IMR-90 (cell line): ENCODE results near the gene KLHDC7B. TPM values are rescaled to one million over a fixed set of nuclear protein-coding genes. Genes with fewer than 3 reads are reported as not detected.
"Not testable (repeated sequence)": the region's sequence is repeated elsewhere in the genome, so short reads cannot be mapped to it uniquely, and the experiment has no call there.

Experiments used
- ATAC-seq: fragments of 200-7000 bp; cut with Tn5 transposase; 2 replicates; pipeline ENCODE4 v1.9.1; 2020; ENCODE audit warnings: low read depth, mild to moderate bottlenecking, moderate library complexity
- BruUV-seq: library from RNA; stranded (reverse); fragments of 400-500 nt; replicated peaks from 2 replicates; lab custom pipeline; 2021; lab: Mats Ljungman, UMichigan
- CTCF ChIA-PET: fragments of 300-600 bp; formaldehyde crosslinking; extraction: SDS; loops from one replicate; lab custom pipeline; 2021; ENCODE audit warnings: antibody characterized with exemption; lab: Yijun Ruan, JAX
- POLR2A ChIA-PET: fragments of 300-600 bp; sonication (Branson Sonifier 250); formaldehyde crosslinking; loops from one replicate; lab custom pipeline; 2022; ENCODE audit warnings: antibody characterized with exemption; ENCODE audit not compliant: unreplicated experiment; lab: Charles Lee
- DNase-seq: peaks from one replicate; pipeline ENCODE4 v3.0.0; 2013
- H2AFZ ChIP-seq: replicated peaks from 2 replicates; pipeline ENCODE3; 2013; ENCODE audit warnings: low read length, mild to moderate bottlenecking; ENCODE audit not compliant: poor library complexity
- H2AK5ac ChIP-seq: 2 replicates; pipeline ENCODE4 v1.6.1; 2013; ENCODE audit warnings: low read depth, low read length, inconsistent platforms
- H2AK9ac ChIP-seq: replicated peaks from 2 replicates; pipeline ENCODE3; 2013; ENCODE audit warnings: mild to moderate bottlenecking, low read depth, low read length, moderate library complexity; ENCODE audit not compliant: poor library complexity
- H2BK120ac ChIP-seq: 2 replicates; pipeline ENCODE4 v1.6.1; 2013; ENCODE audit warnings: low read depth, low read length, inconsistent platforms
- H2BK15ac ChIP-seq: 3 replicates; pipeline ENCODE4 v1.6.1; 2013; ENCODE audit warnings: low read depth, low read length, inconsistent platforms
- H2BK20ac ChIP-seq: 2 replicates; pipeline ENCODE4 v1.6.1; 2013; ENCODE audit warnings: low read depth, mild to moderate bottlenecking, inconsistent platforms, low read length, moderate library complexity
- H2BK5ac ChIP-seq: 2 replicates; pipeline ENCODE4 v1.6.1; 2013; ENCODE audit warnings: mild to moderate bottlenecking, low read depth, low read length, inconsistent platforms; ENCODE audit not compliant: poor library complexity, severe bottlenecking
- H3K14ac ChIP-seq: replicated peaks from 2 replicates; pipeline ENCODE4 v1.6.1; 2013; ENCODE audit warnings: low read depth, low read length, inconsistent platforms
- H3K18ac ChIP-seq: 2 replicates; pipeline ENCODE4 v1.6.1; 2013; ENCODE audit warnings: low read depth, low read length, control low read depth
- H3K23ac ChIP-seq: 2 replicates; pipeline ENCODE4 v1.6.1; 2013; ENCODE audit warnings: low read depth, low read length, inconsistent platforms
- H3K27ac ChIP-seq: 2 replicates; pipeline ENCODE4 v1.5.1; 2013; ENCODE audit warnings: mild to moderate bottlenecking, control low read depth, low read length; ENCODE audit not compliant: insufficient read depth
- H3K27me3 ChIP-seq: 2 replicates; pipeline ENCODE4 v1.6.1; 2013; ENCODE audit warnings: low read length; ENCODE audit not compliant: control insufficient read depth, insufficient read depth
- H3K36me3 ChIP-seq: 2 replicates; pipeline ENCODE4 v1.6.1; 2013; ENCODE audit warnings: low read length, mixed read lengths; ENCODE audit not compliant: control insufficient read depth, insufficient read depth
- H3K4ac ChIP-seq: 2 replicates; pipeline ENCODE4 v1.6.1; 2013; ENCODE audit warnings: low read depth, low read length, inconsistent platforms
- H3K4me1 ChIP-seq: 2 replicates; pipeline ENCODE4 v1.6.1; 2013; ENCODE audit warnings: low read length, mixed read lengths; ENCODE audit not compliant: control insufficient read depth, insufficient read depth
- H3K4me2 ChIP-seq: 2 replicates; pipeline ENCODE4 v1.6.1; 2013; ENCODE audit warnings: low read depth, mild to moderate bottlenecking, control low read depth, low read length, moderate library complexity
- H3K4me3 ChIP-seq: 2 replicates; pipeline ENCODE4 v1.5.1; 2013; ENCODE audit warnings: low read depth, mild to moderate bottlenecking, control low read depth, low read length, moderate library complexity; ENCODE audit not compliant: insufficient read depth
- H3K56ac ChIP-seq: 2 replicates; pipeline ENCODE4 v1.6.1; 2013; ENCODE audit warnings: low read length, inconsistent platforms; ENCODE audit not compliant: insufficient read depth; ENCODE audit errors: extremely low read depth
- H3K79me1 ChIP-seq, 2 experiments: 2 replicates each; pipeline ENCODE4 v1.6.1; 2013; ENCODE audit warnings: low read length in 2 of 2, inconsistent platforms in 1 of 2, low read depth in 1 of 2
- H3K9ac ChIP-seq: 2 replicates; pipeline ENCODE4 v1.6.1; 2013; ENCODE audit warnings: low read depth, low read length, control low read depth
- H3K9me1 ChIP-seq: 2 replicates; pipeline ENCODE4 v1.6.1; 2013; ENCODE audit warnings: low read length, inconsistent platforms; ENCODE audit not compliant: insufficient read depth
- H3K9me3 ChIP-seq: 2 replicates; pipeline ENCODE4 v1.6.1; 2013; ENCODE audit warnings: low read length; ENCODE audit not compliant: control insufficient read depth, insufficient read depth
- H4K20me1 ChIP-seq: 2 replicates; pipeline ENCODE4 v1.6.1; 2013; ENCODE audit warnings: low read length, inconsistent platforms; ENCODE audit not compliant: insufficient read depth
- H4K5ac ChIP-seq: 2 replicates; pipeline ENCODE4 v1.6.1; 2013; ENCODE audit warnings: mild to moderate bottlenecking, low read depth, low read length, control low read depth
- H4K8ac ChIP-seq, 2 experiments: 2 replicates each; pipeline ENCODE4 v1.6.1; 2013; ENCODE audit warnings: low read depth in 2 of 2, low read length in 2 of 2, control low read depth in 1 of 2, inconsistent platforms in 1 of 2
- H4K91ac ChIP-seq: 2 replicates; pipeline ENCODE4 v1.6.1; 2013; ENCODE audit warnings: low read depth, low read length, inconsistent platforms; ENCODE audit not compliant: insufficient read depth
- CEBPB ChIP-seq: IDR thresholded peaks from 2 replicates; pipeline ENCODE4 v1.6.1; 2012; ENCODE audit warnings: low read depth, low read length, improper control_type of control experiment
- FOS ChIP-seq: fragments of 150-350 bp; IDR thresholded peaks from 2 replicates; pipeline ENCODE4 v1.6.1; 2016; ENCODE audit warnings: low read depth, low read length
- RCOR1 ChIP-seq: IDR thresholded peaks from 2 replicates; pipeline ENCODE4 v1.6.1; 2012; ENCODE audit warnings: mild to moderate bottlenecking, low read length, improper control_type of control experiment; ENCODE audit not compliant: insufficient replicate concordance
- WGBS, 2 experiments: methylation state at CpG; one replicate each; pipeline versions ENCODE4 v1.1.5 to v1.1.7; 2013; ENCODE audit warnings: missing lambda C conversion rate in 2 of 2; ENCODE audit not compliant: insufficient read length in 1 of 2; ENCODE audit errors: extremely low coverage in 2 of 2; 5-methylcytosine and 5-hydroxymethylcytosine counted together
- dilution Hi-C: fragments of 300-500 bp; cut with HindIII; formaldehyde crosslinking; loops from one replicate; pipeline ENCODE4 v1.14.3; 2018; ENCODE audit warnings: low sequenced_read_pairs; ENCODE audit not compliant: unreplicated experiment
- in situ Hi-C: fragments of 300-500 bp; cut with MboI; formaldehyde crosslinking; loops from 3 replicates; pipeline ENCODE4 v1.14.3; 2019; ENCODE audit warnings: low sequenced_read_pairs, inconsistent platforms, mixed read lengths
- intact Hi-C: fragments of 100-400 bp; cut with micrococcal nuclease; formaldehyde crosslinking; loops from 2 replicates; pipeline ENCODE4 v1.10.0; 2022
- polyA plus RNA-seq, 3 experiments: library from polyadenylated mRNA; depleted of rRNA; stranded (reverse); fragments of >200 nt; gene quantifications; 2 replicates each; pipeline ENCODE4 v1.2.3, GENCODE V29; 2012; ENCODE audit warnings: low replicate concordance in 1 of 3
- total RNA-seq: library from RNA; depleted of rRNA; stranded (reverse); fragments of >200 nt; gene quantifications from 2 replicates; pipeline ENCODE4 v1.2.3, GENCODE V29; 2012

KLHDC7B gene
- total and polyA plus RNA-seq, 2 of the 4 experiments (the other 2 are of a cell fraction) = 0.05 TPM; not detected in 1

GRCh38 chr22:50541667-50542026 is 4.1 kb upstream of the KLHDC7B start:
- no CpG with 5 or more reads among the region's 5 CpGs for WGBS, 2 experiments
- POLR2A ChIA-PET, H4K5ac ChIP-seq, H3K56ac ChIP-seq, H2AFZ ChIP-seq, H3K4me3 ChIP-seq, H3K14ac ChIP-seq, H3K27ac ChIP-seq, H3K4ac ChIP-seq, H3K23ac ChIP-seq, BruUV-seq, H4K8ac ChIP-seq, H2BK20ac ChIP-seq, H3K36me3 ChIP-seq, H2AK5ac ChIP-seq, dilution Hi-C loops, H2BK15ac ChIP-seq, H3K79me1 ChIP-seq, H3K9me1 ChIP-seq, H2BK120ac ChIP-seq, H3K4me2 ChIP-seq, H4K20me1 ChIP-seq, intact Hi-C loops, H2BK5ac ChIP-seq, H2AK9ac ChIP-seq, in situ Hi-C loops, H4K91ac ChIP-seq, H3K9me3 ChIP-seq, H3K18ac ChIP-seq, H3K9ac ChIP-seq: not testable (repeated sequence)
- Histone ChIP-seq H3K27me3 (peaks cover 20% of the 10 kb centered on the region), H3K4me1 (peaks cover 12% of the 10 kb centered on the region)
- peak; percentile 89 for TF ChIP-seq CEBPB
- TF ChIP-seq FOS = peak; percentile 79; the same call in 1 of the 2 replicates
- TF ChIP-seq RCOR1 = peak; percentile 52
- ATAC-seq = peak; percentile 51
- CTCF ChIA-PET = interaction anchor here (0.9 kb wide), 1 partner anchor 14 kb away, joined by 3 read pairs; no protein-coding TSS in a partner anchor
- peak; percentile 87 for DNase-seq
